CD4-positive, alpha-beta T cell treated with Interferon alpha-2 for 1 hour (primary cell): Measurements from ENCODE around the gene NFE2.
"Not testable (repeated sequence)": the region's sequence is repeated elsewhere in the genome, so short reads cannot be mapped to it uniquely, and the experiment has no call there.

Experiments
- DNase-seq, 2 donors: peaks; one replicate each; pipeline ENCODE4 v3.0.0-alpha.2; 2020 to 2022

The NFE2 gene

GRCh38 chr12:54306925-54307741, 6.3 kb upstream of the NFE2 start:
- peak; percentile 61 to 85 for DNase-seq

GRCh38 chr12:54304187-54304810, 3.5 kb upstream of the NFE2 start:
- DNase-seq: peak; percentile 44 to 71

GRCh38 chr12:54303640-54304039, 2.8 kb upstream of the NFE2 start:
- DNase-seq: no peak

GRCh38 chr12:54301428-54302048, 723 bp upstream of the NFE2 start:
- no peak for DNase-seq

GRCh38 chr12:54300225-54300731, 537 bp downstream of the NFE2 start:
- DNase-seq: no peak

GRCh38 chr12:54299515-54300224, 1.1 kb downstream of the NFE2 start:
- no peak for DNase-seq

- DNase-seq: no peak
Observed at GRCh38 chr12:54298904-54299303, 1.9 kb downstream of the NFE2 start.

GRCh38 chr12:54296393-54297099, 4.3 kb downstream of the NFE2 start:
- no peak for DNase-seq

GRCh38 chr12:54294953-54295566, 5.8 kb downstream of the NFE2 start:
- DNase-seq: no peak

GRCh38 chr12:54294152-54294952, 6.5 kb downstream of the NFE2 start:
- DNase-seq: peak; percentile 63 to 67

- DNase-seq: no peak
Observed at GRCh38 chr12:54292931-54293241, 7.9 kb downstream of the NFE2 start.

- DNase-seq: no peak
Observed at GRCh38 chr12:54292083-54292930, 8.5 kb downstream of the NFE2 start.

GRCh38 chr12:54287261-54288157, 13.3 kb downstream of the NFE2 start:
- no peak for DNase-seq

GRCh38 chr12:54286042-54287030, 14.5 kb downstream of the NFE2 start:
- no peak for DNase-seq

GRCh38 chr12:54285150-54286041, 15.4 kb downstream of the NFE2 start:
- DNase-seq: no peak

GRCh38 chr12:54284070-54284780, 16.6 kb downstream of the NFE2 start:
- not testable (repeated sequence) for DNase-seq
